OCI-LY3 (cell line): ENCODE data around the gene PKN3.

Source experiments
- H2AFZ ChIP-seq: fragments of 200-600, 300-600 bp; shearing (Covaris generic); 2 replicates; pipeline ENCODE4 v1.6.0; 2014; ENCODE audit warnings: antibody characterized with exemption, low read depth, low read length
- H3K27ac ChIP-seq: fragments of 200-600, 300-600 bp; sonication (generic); 2 replicates; pipeline ENCODE4 v1.5.1; 2014; ENCODE audit warnings: mild to moderate bottlenecking, low read length, moderate library complexity, mixed read lengths
- H3K27me3 ChIP-seq: fragments of 200-600, 300-600 bp; sonication (generic); 2 replicates; pipeline ENCODE4 v1.6.1; 2014; ENCODE audit warnings: low read depth, low read length, mixed read lengths
- H3K36me3 ChIP-seq: fragments of 200-600, 300-600 bp; sonication (generic); replicated peaks from 2 replicates; pipeline ENCODE3; 2014; ENCODE audit warnings: low read depth, low read length, mixed read lengths
- H3K4me1 ChIP-seq: fragments of 300-600, 200-600 bp; sonication (generic); 2 replicates; pipeline ENCODE4 v1.6.1; 2014; ENCODE audit warnings: low read length, mixed read lengths
- H3K4me2 ChIP-seq: fragments of 200-600, 300-600 bp; sonication (generic); 2 replicates; pipeline ENCODE4 v1.6.1; 2014; ENCODE audit warnings: low read length, mixed read lengths
- H3K4me3 ChIP-seq: fragments of 300-600, 200-600 bp; sonication (generic); 2 replicates; pipeline ENCODE4 v1.5.1; 2014; ENCODE audit warnings: antibody characterized with exemption, mild to moderate bottlenecking, low read length, moderate library complexity
- H3K79me2 ChIP-seq: fragments of 300-600, 200-600 bp; shearing (Covaris generic); 2 replicates; pipeline ENCODE4 v1.6.1; 2014; ENCODE audit warnings: mild to moderate bottlenecking, low read length, mixed read lengths
- H3K9ac ChIP-seq: fragments of 300-600, 200-600 bp; shearing (Covaris generic); 2 replicates; pipeline ENCODE4 v1.6.0; 2014; ENCODE audit warnings: mild to moderate bottlenecking, low read length, moderate library complexity
- H3K9me3 ChIP-seq: fragments of 200-600, 300-600 bp; shearing (Covaris generic); 2 replicates; pipeline ENCODE4 v1.6.1; 2014; ENCODE audit warnings: low read length, mixed read lengths; ENCODE audit not compliant: insufficient read depth
- H4K20me1 ChIP-seq: fragments of 200-600, 300-600 bp; sonication (generic); 2 replicates; pipeline ENCODE4 v1.6.1; 2016; ENCODE audit warnings: low read length, mixed read lengths; ENCODE audit not compliant: insufficient read depth
- CTCF ChIP-seq: fragments of 200-600, 300-600 bp; sonication (generic); IDR thresholded peaks from 2 replicates; pipeline ENCODE4 v1.5.1; 2014; ENCODE audit warnings: antibody characterized with exemption, low read length, low read depth
- EZH2phosphoT487 ChIP-seq: fragments of 200-600 bp; shearing (Covaris generic); IDR thresholded peaks from 2 replicates; pipeline ENCODE4 v1.6.1; 2018; ENCODE audit warnings: antibody characterized with exemption, mixed run types, low read depth

PKN3 gene

GRCh38 chr9:128703616-128704355, 1.5 kb downstream of the PKN3 start:
- H3K36me3 ChIP-seq: peaks cover 2% of the 10 kb centered on the region
- no peaks in the 10 kb centered on the region for H4K20me1 ChIP-seq
- peaks cover 11% of the 10 kb centered on the region; the same call in 1 of the 2 replicates for H3K4me1 ChIP-seq
- H3K4me3 ChIP-seq: peak overlapping the region; percentile 96
- H2AFZ ChIP-seq: no peak overlapping the region
- peak overlapping the region; percentile 91 for H3K9ac ChIP-seq
- H3K27me3 ChIP-seq: no peaks in the 10 kb centered on the region
- TF ChIP-seq EZH2phosphoT487 (no peak), CTCF (no peak)
- peaks cover 23% of the 10 kb centered on the region for H3K79me2 ChIP-seq
- peak overlapping the region; percentile 89 for H3K4me2 ChIP-seq
- no peak overlapping the region for H3K27ac ChIP-seq
- H3K9me3 ChIP-seq: no peaks in the 10 kb centered on the region

DNA sequence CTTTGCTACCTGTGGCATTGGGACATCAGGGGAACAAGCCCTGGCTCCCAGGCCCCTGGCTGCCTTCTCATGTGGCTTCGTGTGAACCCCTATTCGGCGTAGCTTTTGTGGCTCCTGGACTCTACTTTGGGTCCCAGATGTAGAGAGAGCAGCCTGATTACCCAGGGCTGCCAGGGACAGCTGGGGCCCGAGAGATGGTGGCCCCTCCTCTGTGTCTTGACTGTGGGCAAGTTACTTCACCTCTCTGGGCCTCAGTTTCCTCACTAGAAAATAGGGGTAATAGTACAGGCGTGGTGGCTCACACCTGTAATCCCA, 2.0 kb downstream of the PKN3 start:
- no peaks in the 10 kb centered on the region for H3K36me3 ChIP-seq
- no peak overlapping the region for H2AFZ ChIP-seq
- no peak overlapping the region for H3K9ac ChIP-seq
- peaks cover 23% of the 10 kb centered on the region for H3K79me2 ChIP-seq
- no peak overlapping the region for H3K4me2 ChIP-seq
- no peak for TF ChIP-seq EZH2phosphoT487
- no peak for TF ChIP-seq CTCF
- H3K27ac ChIP-seq: no peak overlapping the region
- peaks cover 11% of the 10 kb centered on the region; the same call in 1 of the 2 replicates for H3K4me1 ChIP-seq
- H3K9me3 ChIP-seq: no peaks in the 10 kb centered on the region
- H4K20me1 ChIP-seq: no peaks in the 10 kb centered on the region
- no peaks in the 10 kb centered on the region for H3K27me3 ChIP-seq
- no peak overlapping the region for H3K4me3 ChIP-seq

GRCh38 chr9:128705051-128705965, 3.0 kb downstream of the PKN3 start:
- TF ChIP-seq CTCF (no peak), EZH2phosphoT487 (no peak)
- Histone ChIP-seq H3K27ac (no peak overlapping the region), H3K9me3 (no peaks in the 10 kb centered on the region), H3K4me1 (peaks cover 11% of the 10 kb centered on the region; the same call in 1 of the 2 replicates), H3K79me2 (peaks cover 23% of the 10 kb centered on the region), H3K9ac (no peak overlapping the region), H3K4me3 (no peak overlapping the region), H3K4me2 (no peak overlapping the region), H2AFZ (no peak overlapping the region), H4K20me1 (no peaks in the 10 kb centered on the region), H3K27me3 (no peaks in the 10 kb centered on the region), H3K36me3 (no peaks in the 10 kb centered on the region)

DNA sequence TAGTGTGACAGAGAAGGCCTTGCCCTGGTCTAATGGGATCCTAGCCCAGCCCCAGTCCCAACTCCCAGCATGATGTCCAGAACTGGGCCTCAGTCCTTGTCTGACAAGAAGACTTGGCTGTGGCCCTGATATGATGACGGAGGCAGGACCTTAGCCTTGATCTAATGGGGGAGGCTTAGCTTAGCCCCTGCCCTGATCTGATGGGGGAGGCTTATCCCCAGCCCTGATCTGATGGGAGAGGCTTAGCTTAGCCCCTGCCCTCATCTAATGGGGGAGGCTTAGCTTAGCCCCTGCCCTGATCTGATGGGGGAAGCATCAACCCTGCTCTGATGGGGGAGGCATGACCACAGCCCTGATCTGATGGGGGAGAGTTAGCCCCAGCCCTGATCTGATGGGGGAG, 3.7 kb downstream of the PKN3 start:
- Histone ChIP-seq H3K4me1 (peaks cover 11% of the 10 kb centered on the region; the same call in 1 of the 2 replicates), H3K9me3 (no peaks in the 10 kb centered on the region), H3K4me3 (no peak overlapping the region), H4K20me1 (no peaks in the 10 kb centered on the region), H3K27ac (no peak overlapping the region), H3K36me3 (no peaks in the 10 kb centered on the region), H3K79me2 (peaks cover 23% of the 10 kb centered on the region), H3K4me2 (no peak overlapping the region), H2AFZ (no peak overlapping the region), H3K9ac (no peak overlapping the region), H3K27me3 (no peaks in the 10 kb centered on the region)
- no peak for TF ChIP-seq EZH2phosphoT487
- TF ChIP-seq CTCF: no peak
